SK-N-SH treated with all-trans-retinoic acid at 6 μM for 48 hours (cell line): Measurements from ENCODE around the gene DPP10.

Experiments
- ARNTL ChIP-seq: fragments of 450-650 bp; formaldehyde crosslinking; IDR thresholded peaks from 2 replicates; pipeline ENCODE4 v1.5.0; 2020; ENCODE audit warnings: low read depth, mild to moderate bottlenecking, moderate library complexity, borderline replicate concordance
- BACH2 ChIP-seq: fragments of 250-450 bp; sonication (Bioruptor Pico); IDR thresholded peaks from 2 replicates; pipeline ENCODE4 v1.9.0; 2021; ENCODE audit warnings: mild to moderate bottlenecking, borderline replicate concordance
- CREB5 ChIP-seq: fragments of 250-450 bp; sonication (Bioruptor Pico); IDR thresholded peaks from 2 replicates; pipeline ENCODE4 v1.5.1; 2020; ENCODE audit warnings: low read depth, mild to moderate bottlenecking, moderate library complexity
- CSDC2 ChIP-seq: fragments of 250-450 bp; sonication (Bioruptor Pico); IDR thresholded peaks from 2 replicates; pipeline ENCODE4 v1.5.0; 2020; ENCODE audit warnings: mild to moderate bottlenecking, moderate library complexity
- CSRNP3 ChIP-seq: fragments of 250-450 bp; sonication (Bioruptor Pico); IDR thresholded peaks from 2 replicates; pipeline ENCODE4 v1.5.1; 2021; ENCODE audit warnings: mild to moderate bottlenecking, moderate library complexity
- ESRRG ChIP-seq: fragments of 250-450 bp; sonication (Bioruptor Pico); IDR thresholded peaks from 2 replicates; pipeline ENCODE4 v1.6.1; 2021; ENCODE audit warnings: mild to moderate bottlenecking
- PATZ1 ChIP-seq: fragments of 250-450 bp; sonication (Bioruptor Pico); IDR thresholded peaks from 2 replicates; pipeline ENCODE4 v1.8.0; 2020; ENCODE audit warnings: mild to moderate bottlenecking, moderate library complexity, borderline replicate concordance
- POU6F1 ChIP-seq: fragments of 250-450 bp; sonication (Bioruptor Pico); IDR thresholded peaks from 2 replicates; pipeline ENCODE4 v1.8.0; 2021; ENCODE audit warnings: low read depth, mild to moderate bottlenecking, moderate library complexity, borderline replicate concordance
- RARB ChIP-seq: fragments of 250-450 bp; sonication (Bioruptor Pico); IDR thresholded peaks from 2 replicates; pipeline ENCODE4 v1.8.0; 2021; ENCODE audit warnings: mild to moderate bottlenecking, moderate library complexity
- SNAI2 ChIP-seq: fragments of 250-450 bp; sonication (Bioruptor Pico); IDR thresholded peaks from 2 replicates; pipeline ENCODE4 v1.5.0; 2020; ENCODE audit warnings: mild to moderate bottlenecking, moderate library complexity
- TCF4 ChIP-seq: fragments of 250-450 bp; sonication (Bioruptor Pico); IDR thresholded peaks from 2 replicates; pipeline ENCODE4 v1.8.0; 2021; ENCODE audit warnings: mild to moderate bottlenecking, moderate library complexity, borderline replicate concordance
- TSHZ2 ChIP-seq: fragments of 250-450 bp; sonication (Bioruptor Pico); IDR thresholded peaks from 2 replicates; pipeline ENCODE4 v1.5.0; 2020; ENCODE audit warnings: mild to moderate bottlenecking, moderate library complexity
- ZNF565 ChIP-seq: fragments of 450-650 bp; formaldehyde crosslinking; conservative IDR thresholded peaks from 2 replicates; pipeline ENCODE4 v1.5.0; 2020; ENCODE audit warnings: low read depth, mild to moderate bottlenecking, moderate library complexity
- ZNF70 ChIP-seq: fragments of 450-650 bp; formaldehyde crosslinking; IDR thresholded peaks from 2 replicates; pipeline ENCODE4 v1.5.0; 2020; ENCODE audit warnings: mild to moderate bottlenecking, moderate library complexity

GRCh38 chr2:115825912-115826311 is 1383.5 kb downstream of the DPP10 start:
- no peak for TF ChIP-seq CREB5 (CRISPR knock-in tag)
- TF ChIP-seq CSRNP3 (CRISPR knock-in tag), result no peak
- no peak for TF ChIP-seq ESRRG (CRISPR knock-in tag)
- TF ChIP-seq ZNF70 (CRISPR knock-in tag), result no peak
- no peak for TF ChIP-seq ZNF565 (CRISPR knock-in tag)
- TF ChIP-seq BACH2, result no peak
- TF ChIP-seq ARNTL (CRISPR knock-in tag), result no peak
- no peak for TF ChIP-seq SNAI2 (CRISPR knock-in tag)
- TF ChIP-seq RARB, result no peak
- TF ChIP-seq TCF4 (CRISPR knock-in tag), result no peak
- TF ChIP-seq CSDC2 (CRISPR knock-in tag), result no peak
- no peak for TF ChIP-seq TSHZ2 (CRISPR knock-in tag)
- no peak for TF ChIP-seq POU6F1 (CRISPR knock-in tag)
- no peak for TF ChIP-seq PATZ1 (CRISPR knock-in tag)
